ENCODE data around the gene LINC01488.
A peak's percentile ranks its signal among the peaks of the same experiment; 100 is the strongest.

The LINC01488 gene

GRCh38 chr11:69496202-69496557 is 14.7 kb downstream of the LINC01488 start:
- no CpG with 5 or more reads among the region's 10 CpGs for WGBS (ENCODE audit: extremely low coverage, insufficient coverage, insufficient read length)
- H3K4ac ChIP-seq (ENCODE audit: low read depth, low read length): no peak overlapping the region
- peak overlapping the region; percentile 82 for H3K14ac ChIP-seq (ENCODE audit: low read length)
- H3K9me3 ChIP-seq (ENCODE audit: insufficient read depth, low read depth, low read length): no peaks in the 10 kb centered on the region
- peak overlapping the region; percentile 3 for H3K18ac ChIP-seq (ENCODE audit: low read length)
- peak overlapping the region; percentile 76 for H2AK5ac ChIP-seq (ENCODE audit: low read length)
- H2AFZ ChIP-seq (ENCODE audit: insufficient read depth, low read length, poor library complexity): no peak overlapping the region
- H3K27me3 ChIP-seq (ENCODE audit: insufficient read depth, low read length): no peaks in the 10 kb centered on the region
- no peak overlapping the region for H3K4me2 ChIP-seq (ENCODE audit: low read length)
- peak overlapping the region; percentile 90 for H4K91ac ChIP-seq (ENCODE audit: low read depth, low read length)
- no peak overlapping the region for H3K9ac ChIP-seq (ENCODE audit: low read length)
- H3K27ac ChIP-seq (ENCODE audit: low read depth, low read length): no peak overlapping the region
- peaks cover 23 to 25% of the 10 kb centered on the region in 2 experiments for H3K4me1 ChIP-seq (ENCODE audit: control insufficient read depth in 1 of 2, insufficient read depth in 2 of 2, low read length in 2 of 2)
- peaks cover 4% of the 10 kb centered on the region for H3K79me2 ChIP-seq (ENCODE audit: control insufficient read depth, insufficient read depth, low read length, poor library complexity)
- H2BK5ac ChIP-seq (ENCODE audit: low read depth, low read length, poor library complexity): peak overlapping the region; percentile 59
- peak overlapping the region; percentile 93 for H2BK120ac ChIP-seq (ENCODE audit: insufficient read depth, low read length, poor library complexity)
- no peak overlapping the region for H4K12ac ChIP-seq (ENCODE audit: low read depth, low read length)
- DNase-seq: no peak
- H3K36me3 ChIP-seq (ENCODE audit: control insufficient read depth in 1 of 2, insufficient read depth in 2 of 2, low read length in 2 of 2): no peaks in the 10 kb centered on the region
- peak overlapping the region; percentile 88 for H2BK12ac ChIP-seq (ENCODE audit: low read length)
- no peak overlapping the region for H3K4me3 ChIP-seq (ENCODE audit: low read depth, low read length)
- H3K23ac ChIP-seq (ENCODE audit: low read length): no peak overlapping the region
- no peak overlapping the region for H4K8ac ChIP-seq (ENCODE audit: low read depth, low read length)
- H3K79me1 ChIP-seq (ENCODE audit: low read length): peaks cover 17% of the 10 kb centered on the region

DNA sequence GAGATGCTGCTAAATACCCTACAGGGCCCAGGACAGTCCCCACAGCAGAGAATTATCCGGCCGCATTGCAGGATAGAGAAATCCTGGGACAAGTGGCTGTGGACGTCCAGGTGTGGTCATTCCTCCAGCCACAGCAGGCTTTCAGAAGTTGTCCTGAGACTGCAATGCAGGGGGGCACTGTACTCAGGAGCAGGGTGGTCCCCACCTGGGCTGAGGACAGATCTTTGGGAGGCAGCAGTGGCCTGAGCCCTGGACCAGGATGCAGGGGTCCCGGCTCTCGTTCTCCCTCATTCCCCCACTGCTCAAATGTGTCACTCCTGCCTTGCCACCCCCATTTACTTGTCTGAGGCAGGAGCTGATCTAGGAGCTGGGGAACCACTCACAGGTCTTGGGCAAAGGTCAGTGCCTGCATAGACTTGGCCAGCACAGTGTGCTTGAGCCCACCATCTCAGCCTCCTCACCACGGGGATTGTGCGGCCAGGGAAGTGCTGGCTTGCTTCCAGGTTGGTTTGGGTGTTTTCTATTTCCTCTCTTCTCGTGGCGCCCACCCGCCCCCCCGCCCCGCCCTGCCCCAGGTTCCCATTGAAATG is 15.3 kb downstream of the LINC01488 start:
- Histone ChIP-seq H4K8ac (ENCODE audit: low read depth, low read length) (peak overlapping the region; percentile 62), H3K9ac (ENCODE audit: low read length) (peak overlapping the region; percentile 69), H3K79me2 (ENCODE audit: control insufficient read depth, insufficient read depth, low read length, poor library complexity) (peaks cover 4% of the 10 kb centered on the region), H2AK5ac (ENCODE audit: low read length) (peak overlapping the region; percentile 76), H2AFZ (ENCODE audit: insufficient read depth, low read length, poor library complexity) (peak overlapping the region; percentile 33), H3K23ac (ENCODE audit: low read length) (no peak overlapping the region), H4K12ac (ENCODE audit: low read depth, low read length) (peak overlapping the region; percentile 65), H4K91ac (ENCODE audit: low read depth, low read length) (peak overlapping the region; percentile 90), H3K14ac (ENCODE audit: low read length) (peak overlapping the region; percentile 82), H3K18ac (ENCODE audit: low read length) (peak overlapping the region; percentile 62), H3K4me3 (ENCODE audit: low read depth, low read length) (peak overlapping the region; percentile 3), H2BK12ac (ENCODE audit: low read length) (peak overlapping the region; percentile 88), H2BK5ac (ENCODE audit: low read depth, low read length, poor library complexity) (peak overlapping the region; percentile 59), H2BK120ac (ENCODE audit: insufficient read depth, low read length, poor library complexity) (peak overlapping the region; percentile 93), H3K4ac (ENCODE audit: low read depth, low read length) (peak overlapping the region; percentile 33), H3K79me1 (ENCODE audit: low read length) (peaks cover 17% of the 10 kb centered on the region), H3K27ac (ENCODE audit: low read depth, low read length) (peak overlapping the region; percentile 62), H3K4me1 (ENCODE audit: control insufficient read depth in 1 of 2, insufficient read depth in 2 of 2, low read length in 2 of 2) (peaks cover 23 to 25% of the 10 kb centered on the region in 2 experiments), H3K27me3 (ENCODE audit: insufficient read depth, low read length) (no peaks in the 10 kb centered on the region), H3K36me3 (ENCODE audit: control insufficient read depth in 1 of 2, insufficient read depth in 2 of 2, low read length in 2 of 2) (no peaks in the 10 kb centered on the region), H3K9me3 (ENCODE audit: insufficient read depth, low read depth, low read length) (no peaks in the 10 kb centered on the region), H3K4me2 (ENCODE audit: low read length) (peak overlapping the region; percentile 44)
- DNase-seq: peak in 1 of 2 donors; percentile 42
- WGBS (ENCODE audit: extremely low coverage, insufficient coverage, insufficient read length): no CpG with 5 or more reads among the region's 12 CpGs

DNA sequence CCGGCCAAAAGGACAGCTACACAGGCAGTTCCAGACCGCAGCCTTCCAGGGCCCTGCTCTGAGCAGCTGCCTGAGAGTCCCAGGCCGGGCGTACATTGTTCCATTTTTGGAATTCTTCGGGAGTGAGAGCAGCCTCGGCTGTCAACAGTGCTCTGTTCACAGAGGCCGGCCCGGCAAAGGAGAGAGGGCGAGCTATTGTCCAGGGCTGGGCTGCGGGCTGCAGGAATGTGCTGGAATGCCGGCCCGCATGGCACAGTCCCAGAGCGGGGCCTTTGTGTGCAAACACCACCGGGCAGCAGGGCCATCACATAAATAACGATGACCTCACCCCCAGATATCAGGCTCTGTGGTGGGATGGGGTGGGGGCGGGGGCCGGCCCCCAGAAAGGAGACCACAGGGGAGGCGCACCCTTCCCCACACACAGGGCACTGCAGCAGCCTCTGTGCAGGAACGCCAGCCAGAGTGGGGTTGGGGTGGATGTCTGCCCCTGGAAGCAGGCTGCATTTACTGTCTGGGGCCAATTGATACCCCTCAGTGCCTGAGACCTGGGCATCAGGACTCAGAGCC is 15.8 kb downstream of the LINC01488 start:
- WGBS (ENCODE audit: extremely low coverage, insufficient coverage, insufficient read length): no CpG with 5 or more reads among the region's 19 CpGs

DNA sequence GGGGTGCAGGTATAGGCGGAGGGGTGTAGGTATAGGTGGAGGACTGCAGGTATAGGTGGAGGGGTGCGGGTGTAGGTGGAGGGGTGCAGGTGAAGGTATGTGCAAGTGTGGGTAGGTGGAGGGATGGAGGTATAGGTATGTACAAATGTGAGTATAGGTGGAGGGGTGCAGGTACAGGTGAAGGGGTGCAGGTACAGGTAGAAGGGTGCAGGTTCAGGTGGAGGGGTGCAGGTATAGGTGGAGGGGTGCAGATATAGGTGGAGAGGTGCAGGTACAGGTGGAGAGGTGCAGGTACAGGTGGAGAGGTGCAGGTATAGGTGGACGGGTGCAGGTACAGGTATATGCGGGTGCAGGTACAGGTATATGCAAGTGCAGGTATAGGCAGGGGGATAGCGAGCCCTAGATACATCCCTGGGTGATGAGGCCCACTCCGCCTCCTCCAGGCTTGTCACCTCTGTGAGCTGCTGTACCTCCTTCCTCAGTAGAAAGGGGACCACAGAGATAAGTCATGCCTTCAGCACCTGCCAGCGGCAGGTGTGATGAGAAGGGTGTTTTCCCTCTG is 17.2 kb downstream of the LINC01488 start:
- no peak for DNase-seq
- Histone ChIP-seq H2BK120ac (ENCODE audit: insufficient read depth, low read length, poor library complexity) (no peak overlapping the region), H2AFZ (ENCODE audit: insufficient read depth, low read length, poor library complexity) (no peak overlapping the region), H4K8ac (ENCODE audit: low read depth, low read length) (no peak overlapping the region), H2BK5ac (ENCODE audit: low read depth, low read length, poor library complexity) (no peak overlapping the region), H4K12ac (ENCODE audit: low read depth, low read length) (no peak overlapping the region), H3K14ac (ENCODE audit: low read length) (no peak overlapping the region), H3K36me3 (ENCODE audit: control insufficient read depth in 1 of 2, insufficient read depth in 2 of 2, low read length in 2 of 2) (no peaks in the 10 kb centered on the region), H2BK12ac (ENCODE audit: low read length) (no peak overlapping the region), H3K4me3 (ENCODE audit: low read depth, low read length) (no peak overlapping the region), H3K4me1 (ENCODE audit: control insufficient read depth in 1 of 2, insufficient read depth in 2 of 2, low read length in 2 of 2) (peaks cover 16 to 17% of the 10 kb centered on the region in 2 experiments), H3K27me3 (ENCODE audit: insufficient read depth, low read length) (no peaks in the 10 kb centered on the region), H3K79me1 (ENCODE audit: low read length) (peaks cover 17% of the 10 kb centered on the region), H3K9ac (ENCODE audit: low read length) (no peak overlapping the region), H3K18ac (ENCODE audit: low read length) (no peak overlapping the region), H3K4me2 (ENCODE audit: low read length) (no peak overlapping the region), H3K23ac (ENCODE audit: low read length) (no peak overlapping the region), H3K9me3 (ENCODE audit: insufficient read depth, low read depth, low read length) (peaks cover 3% of the 10 kb centered on the region), H3K79me2 (ENCODE audit: control insufficient read depth, insufficient read depth, low read length, poor library complexity) (peaks cover 4% of the 10 kb centered on the region), H3K4ac (ENCODE audit: low read depth, low read length) (no peak overlapping the region), H2AK5ac (ENCODE audit: low read length) (no peak overlapping the region), H4K91ac (ENCODE audit: low read depth, low read length) (no peak overlapping the region), H3K27ac (ENCODE audit: low read depth, low read length) (no peak overlapping the region)
- WGBS (ENCODE audit: extremely low coverage, insufficient coverage, insufficient read length): no CpG with 5 or more reads among the region's 7 CpGs

More for the DNA sequence above, 15.8 kb downstream of the LINC01488 start:
- H3K4me3 ChIP-seq (ENCODE audit: low read depth, low read length): no peak overlapping the region
- peak overlapping the region; percentile 37 for H3K27ac ChIP-seq (ENCODE audit: low read depth, low read length)
- H4K8ac ChIP-seq (ENCODE audit: low read depth, low read length): no peak overlapping the region
- H3K23ac ChIP-seq (ENCODE audit: low read length): no peak overlapping the region
- H2BK120ac ChIP-seq (ENCODE audit: insufficient read depth, low read length, poor library complexity): peak overlapping the region; percentile 26
- H3K36me3 ChIP-seq (ENCODE audit: control insufficient read depth in 1 of 2, insufficient read depth in 2 of 2, low read length in 2 of 2): no peaks in the 10 kb centered on the region
- peak overlapping the region; percentile 16 for H3K14ac ChIP-seq (ENCODE audit: low read length)
- peaks cover 4% of the 10 kb centered on the region for H3K79me2 ChIP-seq (ENCODE audit: control insufficient read depth, insufficient read depth, low read length, poor library complexity)
- peak overlapping the region; percentile 16 for H4K91ac ChIP-seq (ENCODE audit: low read depth, low read length)
- peaks cover 21 to 22% of the 10 kb centered on the region in 2 experiments for H3K4me1 ChIP-seq (ENCODE audit: control insufficient read depth in 1 of 2, insufficient read depth in 2 of 2, low read length in 2 of 2)
- H2AFZ ChIP-seq (ENCODE audit: insufficient read depth, low read length, poor library complexity): no peak overlapping the region
- H3K9me3 ChIP-seq (ENCODE audit: insufficient read depth, low read depth, low read length): peaks cover under 1% of the 10 kb centered on the region
- peak overlapping the region; percentile 3 for H2BK5ac ChIP-seq (ENCODE audit: low read depth, low read length, poor library complexity)
- H2BK12ac ChIP-seq (ENCODE audit: low read length): peak overlapping the region; percentile 4
- H3K4me2 ChIP-seq (ENCODE audit: low read length): peak overlapping the region; percentile 24
- H3K18ac ChIP-seq (ENCODE audit: low read length): no peak overlapping the region
- no peak overlapping the region for H3K4ac ChIP-seq (ENCODE audit: low read depth, low read length)
- H3K9ac ChIP-seq (ENCODE audit: low read length): no peak overlapping the region
- peak; percentile 97 to 99 for DNase-seq
- H4K12ac ChIP-seq (ENCODE audit: low read depth, low read length): no peak overlapping the region
- H3K79me1 ChIP-seq (ENCODE audit: low read length): peaks cover 17% of the 10 kb centered on the region
- no peak overlapping the region for H2AK5ac ChIP-seq (ENCODE audit: low read length)
- H3K27me3 ChIP-seq (ENCODE audit: insufficient read depth, low read length): no peaks in the 10 kb centered on the region
